ENCODE results near the gene SLBP.
"Not testable (repeated sequence)": the region's sequence is repeated elsewhere in the genome, so short reads cannot be mapped to it uniquely, and the experiment has no call there.

- not testable (repeated sequence) for TF ChIP-seq ESRRG (CRISPR knock-in tag; IDR thresholded peaks at IDR 0.05); PATZ1 (CRISPR knock-in tag; IDR thresholded peaks at IDR 0.05; ENCODE audit: borderline replicate concordance); ZFP30 (CRISPR knock-in tag; IDR thresholded peaks at IDR 0.05); ARNTL (CRISPR knock-in tag; IDR thresholded peaks at IDR 0.05; ENCODE audit: borderline replicate concordance, low read depth); CSDC2 (CRISPR knock-in tag; IDR thresholded peaks at IDR 0.05); ZNF70 (CRISPR knock-in tag; IDR thresholded peaks at IDR 0.05); CSRNP3 (CRISPR knock-in tag; IDR thresholded peaks at IDR 0.05); ISL1 (CRISPR knock-in tag; IDR thresholded peaks at IDR 0.05)
These were observed 10.4 kb downstream of the SLBP start for GRCh38 chr4:1701671-1702070.
